ENCODE measurements around the gene RNF130.

The RNF130 gene

DNA sequence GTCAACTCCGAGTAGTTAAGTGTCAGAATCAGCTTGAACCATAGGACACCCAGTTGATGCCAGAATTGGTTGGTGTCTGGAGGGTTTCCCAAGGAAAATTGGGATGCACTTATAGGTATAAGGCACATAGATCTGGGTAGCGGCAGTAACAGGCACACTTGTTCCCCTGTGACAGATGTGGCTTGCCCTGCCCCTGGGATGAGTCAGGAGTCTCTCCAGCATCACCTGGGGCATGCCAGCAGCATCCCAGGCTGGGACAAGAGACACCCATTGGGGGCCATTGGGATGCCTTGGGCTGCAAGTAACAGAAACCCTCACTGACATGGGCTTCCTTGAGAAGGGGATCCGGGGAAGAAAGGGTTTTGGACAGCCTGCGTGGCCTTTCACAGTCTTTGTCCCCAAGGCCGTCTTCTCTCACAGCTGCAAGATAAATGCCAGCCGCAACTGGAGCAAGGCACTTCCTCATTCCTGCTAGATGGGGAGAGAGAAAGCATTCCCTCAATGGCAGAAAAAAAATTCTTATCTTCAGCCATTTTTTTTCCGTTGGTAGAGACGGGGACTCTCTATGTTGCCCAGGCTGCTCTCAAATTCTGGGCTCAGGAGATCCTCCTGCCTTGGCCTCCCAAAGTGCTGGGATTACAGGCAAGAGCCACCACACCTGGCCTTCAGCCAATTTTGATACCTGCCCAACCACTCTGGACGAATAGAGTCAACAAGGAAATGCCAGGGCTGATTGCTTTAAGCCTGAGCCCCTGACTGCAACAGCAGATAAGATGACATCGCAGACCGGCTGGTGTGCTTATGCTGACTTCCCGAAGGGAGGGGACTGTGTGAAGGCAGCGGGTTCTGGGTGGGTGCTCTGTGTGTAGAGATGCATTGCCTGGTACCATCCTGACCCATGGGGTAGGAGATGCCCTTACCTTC is 13.3 kb upstream of the RNF130 start:
- no peak for DNase-seq

DNA sequence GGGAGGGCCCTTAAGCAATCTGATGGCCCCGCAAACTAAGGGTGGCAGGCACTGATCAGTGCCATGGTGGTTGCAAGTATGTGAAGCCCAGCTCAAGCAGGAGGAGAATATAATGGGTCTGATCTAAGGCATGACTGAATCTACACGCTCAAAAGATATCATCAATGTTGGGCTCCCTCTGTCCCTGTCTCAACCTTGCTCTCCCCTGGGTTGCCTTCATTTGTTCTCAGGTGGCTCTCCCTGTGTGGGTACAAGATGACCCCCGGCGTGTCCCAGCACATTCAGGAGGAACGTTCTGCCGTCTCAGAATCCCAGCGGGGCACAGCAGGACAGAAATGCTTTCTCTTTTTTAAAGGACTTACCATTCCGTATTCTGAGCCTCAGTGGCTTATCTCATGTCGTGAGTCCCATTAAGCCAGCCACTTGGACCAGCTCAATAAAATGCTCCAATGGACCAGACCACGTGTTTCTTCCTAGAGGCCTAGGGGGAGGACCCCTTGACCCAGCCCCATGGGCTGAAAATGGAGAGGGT is 12.0 kb upstream of the RNF130 start:
- DNase-seq = no peak

DNA sequence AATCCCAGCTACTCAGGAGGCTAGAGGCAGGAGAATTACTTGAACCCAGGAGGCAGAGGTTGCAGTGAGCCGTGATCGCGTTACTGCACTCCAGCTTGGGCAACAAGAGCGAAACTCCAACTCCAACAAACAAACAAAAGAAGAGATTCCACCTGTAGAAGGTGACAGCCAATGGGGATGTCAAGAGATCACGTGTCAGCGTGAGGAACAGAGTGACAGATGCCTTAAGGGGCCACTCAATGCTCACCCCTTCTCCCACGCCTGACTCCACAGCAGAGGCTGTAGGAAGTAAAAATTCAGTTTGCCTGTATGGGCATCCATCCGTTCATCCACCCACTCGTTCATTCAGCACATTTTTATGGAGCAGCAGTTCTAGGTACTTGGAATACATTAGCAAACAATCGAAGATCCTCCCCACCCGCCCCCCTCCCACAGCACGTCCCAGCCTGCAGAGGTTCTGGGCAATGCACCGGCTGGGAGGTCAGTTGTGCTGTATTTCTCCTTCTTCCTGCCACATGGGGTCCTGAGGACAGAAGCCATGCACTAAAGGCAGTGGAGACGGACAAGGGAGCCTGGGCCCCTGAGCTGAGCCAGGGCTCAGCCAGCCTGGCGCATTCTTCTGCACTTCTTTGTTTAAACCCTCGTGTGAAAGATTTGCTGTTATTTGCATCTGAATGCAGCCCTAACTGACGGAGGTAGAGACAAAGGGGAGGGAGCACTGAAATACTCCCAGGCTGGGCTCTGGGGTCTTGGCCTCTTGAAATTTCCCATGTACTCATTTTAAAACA is 11.3 kb upstream of the RNF130 start:
- DNase-seq = no peak

DNA sequence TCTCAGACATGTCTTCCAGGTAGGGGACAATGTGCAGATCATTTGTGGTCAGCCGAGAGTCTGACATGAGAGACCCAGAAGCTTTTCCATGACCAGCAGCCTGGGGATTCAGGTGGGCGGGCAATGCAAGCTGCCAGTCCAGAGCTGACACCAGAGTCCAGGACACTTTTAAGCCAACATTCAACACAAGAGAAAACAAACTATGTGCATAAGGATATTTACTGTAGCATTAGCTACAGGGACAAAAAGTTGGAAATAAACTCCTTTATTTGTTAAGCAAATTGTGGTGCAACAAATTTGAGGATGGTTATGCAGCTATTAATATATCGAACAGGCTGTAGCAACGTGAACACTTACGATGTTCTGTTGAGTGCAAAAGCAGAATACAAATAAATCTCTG is 9.9 kb upstream of the RNF130 start:
- DNase-seq = no peak

DNA sequence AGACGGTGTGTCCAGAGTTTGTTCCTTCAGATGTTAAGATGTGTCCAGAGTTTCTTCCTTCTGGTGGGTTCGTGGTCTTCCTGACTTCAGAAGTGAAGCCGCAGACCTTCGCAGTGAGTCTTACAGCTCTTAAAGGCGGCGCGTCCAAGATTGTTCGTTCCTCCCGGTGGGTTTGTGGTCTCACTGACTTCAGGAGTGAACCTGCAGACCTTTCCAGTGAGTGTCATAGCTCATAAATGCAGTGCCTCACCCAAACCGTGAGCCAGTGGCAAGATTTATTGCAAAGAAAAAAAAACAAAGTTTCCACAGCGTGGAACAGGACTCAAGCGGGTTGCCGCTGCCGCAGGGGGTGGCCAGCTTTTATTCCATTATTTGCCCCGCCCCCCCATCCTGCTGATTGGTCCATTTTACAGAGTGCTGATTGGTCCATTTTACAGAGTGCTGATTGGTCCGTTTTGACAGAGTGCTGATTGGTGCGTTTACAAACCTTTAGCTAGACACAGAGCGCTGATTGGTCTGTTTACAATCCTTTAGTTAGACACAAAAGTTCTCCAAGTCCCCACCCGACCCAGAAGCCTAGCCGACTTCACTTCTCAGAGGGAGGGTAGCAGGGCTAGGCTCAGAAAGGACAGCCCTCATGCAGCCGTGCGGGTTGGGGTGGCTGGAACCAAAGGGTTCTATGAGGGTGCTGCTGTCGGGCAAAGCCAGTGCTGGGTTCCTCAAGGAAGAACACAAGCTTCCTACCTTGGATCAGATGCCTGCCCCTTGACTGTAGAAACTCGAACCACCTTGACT is 9.1 kb upstream of the RNF130 start:
- peak in 2 of 5 donors; percentile 19 to 27 for DNase-seq

DNA sequence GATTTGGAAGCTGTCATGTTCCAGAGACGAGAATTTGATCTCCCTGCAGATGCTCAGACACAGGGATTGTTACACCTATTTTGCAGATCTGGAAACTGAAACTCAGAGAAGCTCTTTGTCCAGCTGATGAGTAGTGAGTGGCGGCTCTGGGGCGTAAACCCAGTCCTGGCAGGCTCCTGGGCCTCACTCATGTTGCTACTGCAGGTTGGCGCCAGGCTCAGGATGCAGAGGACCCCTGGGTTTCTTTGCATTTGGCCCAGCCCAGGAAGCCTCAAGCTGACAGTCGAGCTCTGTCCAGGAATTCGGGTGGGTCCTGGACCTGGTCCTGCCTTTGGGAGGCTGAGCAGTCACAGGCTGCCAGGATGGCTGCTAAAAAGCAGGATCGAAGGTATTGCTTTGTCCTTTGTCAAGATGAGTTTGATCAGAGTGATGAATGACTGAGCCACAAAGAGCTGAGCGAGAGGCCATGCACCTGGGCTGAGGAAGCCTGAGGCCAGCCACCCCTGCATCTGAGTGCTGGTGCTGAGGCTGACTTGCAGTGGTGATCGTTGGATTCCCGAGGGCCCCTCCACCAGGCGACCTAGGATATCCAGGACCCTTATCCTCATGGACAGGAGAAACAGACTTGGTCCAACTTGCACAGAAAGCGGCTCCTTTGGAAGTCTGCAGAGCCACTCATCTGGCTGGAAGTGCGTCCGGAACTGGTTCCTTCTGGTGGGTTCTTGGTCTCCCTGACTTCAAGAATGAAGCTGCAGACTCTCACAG is 8.3 kb upstream of the RNF130 start:
- no peak for DNase-seq

DNA sequence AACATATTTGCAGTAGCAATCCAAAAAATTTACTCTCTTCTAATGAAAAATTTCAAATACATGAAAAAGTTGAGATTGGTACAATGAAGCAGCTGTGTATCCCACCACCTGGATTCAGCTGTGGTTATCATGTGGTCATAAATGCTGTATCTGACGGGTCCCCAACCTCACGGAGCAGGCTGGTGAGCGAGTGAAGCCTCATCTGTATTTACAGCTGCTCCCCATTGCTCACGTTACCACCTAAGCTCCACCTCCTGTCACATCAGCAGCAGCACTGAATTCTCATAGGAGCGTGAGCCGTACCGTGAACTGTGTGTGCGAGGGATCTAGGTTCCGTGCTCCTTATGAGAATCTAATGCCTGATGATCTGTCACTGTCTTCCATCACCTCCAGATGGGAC is 6.8 kb upstream of the RNF130 start:
- no peak for DNase-seq

DNA sequence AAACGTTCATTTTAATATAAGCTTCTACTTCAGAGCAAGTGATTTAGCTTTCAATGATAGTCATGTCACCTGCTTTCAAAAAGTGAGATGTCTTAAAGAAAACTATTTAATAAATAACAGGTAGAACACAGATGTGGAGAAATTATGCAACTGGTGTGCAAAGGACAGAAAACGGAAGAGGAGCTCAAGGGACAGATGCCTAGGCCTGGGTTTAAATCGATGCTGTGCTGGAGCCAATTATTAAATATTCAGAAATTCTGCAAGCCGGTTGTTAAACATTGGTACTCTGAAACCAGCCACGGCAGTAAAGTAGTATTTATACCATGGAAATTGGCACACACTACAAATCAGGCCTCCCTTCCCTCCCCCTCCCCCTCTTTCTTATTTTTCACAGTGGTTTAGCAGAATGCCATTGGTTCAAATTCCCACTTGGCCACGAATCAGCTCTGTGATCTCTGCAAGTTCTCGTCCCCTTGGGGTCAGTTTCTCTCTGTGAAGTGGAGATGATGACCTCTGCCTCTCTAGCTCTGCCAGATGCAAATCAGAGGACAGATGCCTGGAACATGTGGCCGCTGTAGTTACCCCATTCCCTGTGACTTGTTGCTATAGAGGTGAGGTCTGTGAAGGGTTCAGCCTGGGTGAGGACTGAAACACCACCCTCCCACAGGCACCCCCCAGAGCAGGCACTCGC is 6.2 kb upstream of the RNF130 start:
- no peak for DNase-seq

DNA sequence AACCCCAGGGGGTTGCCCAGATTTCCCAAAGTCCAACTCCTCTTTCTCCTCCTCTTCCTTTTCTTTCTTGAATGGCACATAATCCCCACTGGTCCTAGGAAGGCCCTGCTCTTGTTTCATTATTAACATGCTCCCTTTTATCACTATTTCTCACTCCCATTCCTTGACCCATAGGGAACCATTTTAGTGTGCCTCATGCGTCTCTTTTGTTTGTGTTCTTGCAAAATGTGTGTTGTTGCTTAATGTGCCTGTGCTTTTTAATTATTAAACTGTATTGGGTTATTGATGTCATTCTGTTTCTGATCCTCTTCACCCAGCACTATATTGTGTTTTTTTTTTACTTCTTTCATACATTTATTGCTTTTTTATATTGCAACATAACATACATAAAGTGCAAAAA is 4.1 kb upstream of the RNF130 start:
- no peak for DNase-seq

DNA sequence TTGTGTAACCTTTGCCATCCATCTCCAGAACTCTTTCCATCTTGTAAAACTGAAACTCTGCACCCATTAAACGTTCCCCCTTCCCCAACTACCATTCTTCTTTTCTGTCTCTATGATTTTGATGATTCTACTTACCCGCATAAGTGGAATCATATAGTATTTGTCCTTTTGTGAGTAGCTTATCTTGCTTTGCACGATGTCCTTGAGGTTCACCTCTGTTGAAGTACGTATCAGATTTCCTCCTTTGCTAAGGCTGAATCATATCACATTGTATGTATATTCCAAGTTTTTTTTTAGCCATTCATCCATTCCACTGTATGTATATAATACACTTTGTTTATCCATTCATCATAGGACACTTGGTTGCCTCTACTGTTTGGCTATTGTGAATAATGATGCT is 2.9 kb upstream of the RNF130 start:
- no peak for DNase-seq

DNA sequence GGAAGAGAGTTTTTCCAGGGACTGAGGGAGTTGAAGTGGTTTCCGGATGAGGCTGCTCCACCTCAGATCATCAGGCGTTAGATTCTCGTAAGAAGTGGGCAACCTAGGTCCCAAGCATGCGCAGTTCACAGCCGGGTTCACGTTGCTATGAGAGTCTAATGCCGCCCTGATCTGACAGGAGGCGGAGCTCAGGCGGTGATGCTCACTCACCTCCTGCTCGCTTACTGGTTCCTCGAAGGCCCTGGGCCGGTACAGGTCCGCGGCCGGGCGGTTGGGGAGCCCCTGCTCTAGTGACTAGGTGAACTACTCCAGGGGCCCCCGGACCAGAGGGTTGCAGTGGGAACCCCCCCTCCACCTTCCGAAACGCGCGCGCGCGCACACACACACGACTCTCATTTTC is 997 bp upstream of the RNF130 start:
- no peak for DNase-seq

DNA sequence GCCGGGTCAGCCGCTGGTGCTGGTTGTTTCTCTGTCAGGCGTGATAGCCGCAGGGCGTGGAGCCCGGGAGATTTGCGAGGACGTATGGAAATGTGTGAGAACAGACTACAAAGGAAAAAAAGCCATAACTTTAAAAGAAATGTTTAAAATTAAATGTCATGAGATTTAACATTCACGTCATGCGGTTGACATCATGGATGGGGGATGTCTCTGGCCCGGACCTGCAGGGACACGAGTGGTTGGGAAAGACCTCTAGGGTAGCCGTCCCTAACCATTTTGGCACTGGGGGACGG is 643 bp upstream of the RNF130 start:
- no peak for DNase-seq

DNA sequence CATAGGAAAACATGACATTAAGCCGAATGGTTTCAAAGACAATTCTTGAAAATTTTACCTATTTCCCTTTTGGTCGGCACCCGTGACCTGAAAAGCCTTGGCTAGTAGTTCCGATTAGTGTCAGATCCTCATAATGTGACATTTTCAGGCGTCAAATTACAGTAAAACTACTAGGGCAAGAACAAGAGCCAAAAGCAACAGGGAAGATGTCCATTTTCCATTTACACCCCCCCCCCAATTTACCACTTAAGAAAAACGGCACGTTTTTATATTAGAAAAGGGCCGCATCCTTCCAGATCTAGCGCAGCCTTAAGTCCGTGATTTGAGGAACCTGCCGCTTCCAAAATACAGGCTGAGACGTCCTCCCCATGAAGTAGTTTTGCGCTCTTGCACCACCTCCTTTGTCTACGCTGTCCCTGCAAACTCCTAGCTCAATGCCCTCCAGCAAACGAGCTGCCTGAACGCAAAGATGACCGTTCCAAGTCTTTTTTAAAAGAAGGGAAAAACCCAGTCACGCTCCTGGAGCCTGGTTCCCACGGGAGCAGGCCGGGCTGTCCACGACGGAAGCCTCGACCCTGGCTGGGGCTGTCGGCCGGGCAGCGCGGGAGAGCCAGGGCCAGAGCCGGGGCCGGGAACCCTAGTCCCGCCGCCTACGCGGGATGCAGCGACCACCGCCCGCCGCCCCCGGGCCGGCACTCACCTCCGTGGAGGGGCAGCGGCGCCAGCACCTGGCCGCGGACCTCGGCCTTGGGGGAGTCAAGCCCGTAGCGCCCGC is 616 bp downstream of the RNF130 start:
- DNase-seq = peak in 1 of 5 donors; percentile 8

DNA sequence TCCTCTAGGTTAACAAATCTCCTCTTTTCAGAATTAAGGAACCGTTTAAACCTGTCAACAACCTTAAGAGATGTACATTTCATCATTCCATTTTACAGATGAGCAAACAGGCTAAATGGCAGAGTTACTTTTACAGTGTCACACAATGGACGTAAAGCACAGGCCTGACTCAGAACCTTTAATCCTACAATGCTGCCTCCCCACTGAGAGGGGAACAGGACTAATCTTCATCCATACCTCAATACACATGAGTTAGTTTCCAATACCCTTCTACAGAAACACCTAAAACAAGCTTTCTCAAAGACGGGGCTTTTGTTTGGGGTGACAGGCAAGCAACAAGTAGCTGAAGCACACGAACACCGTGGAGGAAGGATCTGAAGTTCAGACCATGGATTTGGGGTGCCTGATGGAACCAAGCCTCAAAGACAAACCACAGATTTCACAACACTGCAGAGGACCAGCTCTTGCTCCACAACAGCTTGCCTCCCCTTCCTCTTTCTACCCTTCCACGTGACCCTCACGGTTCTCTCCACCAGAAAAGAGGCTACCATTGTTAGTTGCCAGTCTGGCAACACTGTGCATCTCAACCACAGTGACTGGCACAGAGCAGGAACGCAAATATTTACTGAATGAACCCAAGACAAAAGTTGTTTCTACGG is 1.8 kb downstream of the RNF130 start:
- no peak for DNase-seq

DNA sequence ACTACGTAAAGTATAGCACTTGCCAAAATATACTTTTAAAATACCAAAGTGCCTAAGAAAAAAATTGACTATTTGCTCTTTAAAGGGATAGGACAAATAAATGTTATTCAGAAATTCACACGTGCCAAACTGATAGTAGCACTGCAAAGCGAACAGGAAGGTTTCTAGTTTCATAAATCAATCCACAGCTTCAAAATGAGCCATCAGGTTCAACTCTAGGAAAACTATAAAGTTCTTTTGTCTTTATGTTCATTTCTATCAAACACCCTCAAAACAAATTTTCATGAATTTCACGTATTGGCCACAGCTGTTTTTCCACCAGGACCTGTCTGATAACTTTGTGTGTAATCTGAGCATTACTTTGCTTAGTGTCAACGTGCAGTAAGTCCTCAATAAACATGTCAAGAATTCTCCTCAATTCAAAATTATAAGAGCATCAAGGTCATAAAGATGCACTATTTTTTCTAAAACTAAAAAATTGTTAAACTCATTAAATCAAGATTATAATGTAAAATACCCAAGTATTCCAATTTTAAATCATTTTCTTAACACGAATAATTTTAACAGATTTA is 3.0 kb downstream of the RNF130 start:
- no peak for DNase-seq

DNA sequence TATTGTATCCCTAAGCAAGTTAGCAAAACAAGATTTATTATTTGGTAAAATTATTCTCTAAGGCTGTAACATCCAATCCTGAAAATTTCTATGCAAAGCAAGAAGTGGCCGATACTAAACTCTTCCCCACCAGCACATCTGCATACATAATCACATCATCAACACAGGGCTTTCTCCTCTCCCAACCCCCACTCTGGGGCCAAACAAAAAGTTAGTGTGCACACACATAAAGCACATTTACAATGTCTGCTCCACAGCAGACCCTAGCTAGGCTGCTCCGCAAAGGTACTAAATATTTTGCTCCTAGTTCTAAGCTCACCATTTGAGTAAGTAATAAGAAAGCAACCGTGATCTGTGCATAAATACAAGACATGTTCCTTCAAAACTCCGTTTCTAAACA is 3.6 kb downstream of the RNF130 start:
- no peak for DNase-seq

DNA sequence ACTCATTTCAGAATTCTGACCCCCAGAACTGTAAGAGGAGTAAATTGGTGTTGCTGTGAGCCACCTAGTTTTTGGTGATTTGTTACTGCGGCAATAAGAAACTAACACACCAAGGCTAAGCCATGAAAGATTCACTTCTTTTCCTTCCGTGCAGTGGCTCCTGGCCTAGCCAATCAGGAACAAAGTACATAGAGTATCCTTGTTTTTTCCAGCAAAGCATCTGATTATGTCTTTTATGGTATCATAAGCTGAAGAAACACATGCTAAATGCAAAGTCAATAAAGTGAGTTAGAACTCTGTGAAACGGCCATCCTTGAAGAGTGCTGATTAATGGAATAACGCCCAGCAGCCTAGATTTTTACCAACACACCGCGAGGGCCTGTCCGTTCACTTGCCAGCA is 11.4 kb downstream of the RNF130 start:
- DNase-seq = no peak

DNA sequence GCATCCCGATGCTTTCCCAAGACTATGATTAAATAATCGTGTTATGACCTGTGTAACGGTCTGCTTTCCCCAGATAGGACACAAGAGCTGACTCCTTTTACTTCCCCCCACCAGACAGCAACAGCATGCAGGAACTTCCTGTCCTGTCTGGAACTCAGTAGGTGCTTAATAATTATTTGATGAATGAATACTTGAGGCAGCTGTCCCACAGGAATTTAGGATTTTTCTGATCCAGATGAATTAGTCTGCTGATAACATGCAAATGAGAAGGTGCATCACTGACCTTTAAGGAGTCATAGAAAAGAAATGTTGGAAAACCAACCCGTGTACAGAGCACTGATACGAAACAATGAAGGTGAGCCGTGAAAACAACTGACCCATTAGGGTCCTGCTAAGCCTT is 12.2 kb downstream of the RNF130 start:
- no peak for DNase-seq

DNA sequence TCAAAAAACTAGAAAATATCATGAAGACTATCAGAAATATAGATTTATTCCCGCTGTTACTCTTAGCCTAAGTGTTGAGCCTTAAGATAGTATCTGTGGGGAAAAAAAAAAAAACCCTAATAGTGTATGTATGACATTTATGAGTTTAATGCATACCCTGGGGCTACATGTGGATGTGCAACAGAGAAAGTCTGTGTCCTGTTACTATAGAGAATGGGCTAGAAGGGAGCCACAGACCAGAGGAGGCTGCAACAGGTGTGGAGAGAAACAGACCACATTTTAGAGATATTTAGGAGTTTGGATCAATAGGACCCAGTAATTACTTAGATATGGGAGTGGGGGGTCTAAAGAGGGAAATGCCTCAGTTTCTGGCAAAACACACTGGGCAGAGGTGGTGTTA is 15.4 kb downstream of the RNF130 start:
- no peak for DNase-seq

DNA sequence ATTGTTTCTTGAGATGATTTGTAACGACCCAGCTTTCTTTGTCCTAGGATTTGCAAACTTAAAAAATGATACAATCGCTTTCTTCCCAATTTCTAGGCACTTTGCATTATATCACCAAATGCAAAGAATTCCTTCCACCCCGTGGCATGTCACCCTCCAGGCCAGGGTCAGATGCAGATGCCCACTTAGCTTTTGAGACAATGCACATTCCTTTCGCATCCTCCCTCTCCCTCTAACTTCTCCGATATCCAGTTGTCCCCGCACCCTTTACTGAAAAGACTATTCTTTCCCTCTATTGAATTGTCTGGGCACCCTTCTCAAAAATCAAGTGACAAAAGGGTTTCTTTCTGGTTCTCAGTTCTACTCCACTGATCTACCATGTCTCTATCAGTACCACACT is 17.3 kb downstream of the RNF130 start:
- DNase-seq = no peak

All from T-helper 1 cell (primary cell).